Endodermal cell (in vitro differentiated cells): Measurements from ENCODE around the gene RYR3. TPM values are rescaled to one million over a fixed set of nuclear protein-coding genes. Genes with fewer than 3 reads are reported as not detected.

Experiments
- DNase-seq: peaks from one replicate; pipeline ENCODE4 v3.0.0-alpha.2; 2017
- H3K27ac ChIP-seq: 2 replicates; pipeline ENCODE4 v1.5.1; 2013; ENCODE audit warnings: mild to moderate bottlenecking, low read depth, low read length, moderate library complexity
- H3K27me3 ChIP-seq: 2 replicates; pipeline ENCODE4 v1.6.1; 2013; ENCODE audit warnings: mild to moderate bottlenecking, low read length, moderate library complexity; ENCODE audit not compliant: insufficient read depth, control insufficient read depth, poor library complexity, severe bottlenecking
- H3K36me3 ChIP-seq: 2 replicates; pipeline ENCODE4 v1.7.0; 2013; ENCODE audit warnings: mild to moderate bottlenecking, low read length, moderate library complexity; ENCODE audit not compliant: control insufficient read depth, insufficient read depth
- H3K4me1 ChIP-seq: one replicate; pipeline ENCODE4 v1.7.0; 2013; ENCODE audit warnings: low read length; ENCODE audit not compliant: control insufficient read depth, insufficient read depth
- H3K4me3 ChIP-seq: 2 replicates; pipeline ENCODE4 v1.5.1; 2013; ENCODE audit warnings: mild to moderate bottlenecking, low read length, moderate library complexity
- H3K9ac ChIP-seq: 2 replicates; pipeline ENCODE4 v1.6.1; 2013; ENCODE audit warnings: mild to moderate bottlenecking, low read length, moderate library complexity; ENCODE audit not compliant: poor library complexity, severe bottlenecking; ENCODE audit errors: extremely low read depth
- H3K9me3 ChIP-seq: 2 replicates; pipeline ENCODE4 v1.6.1; 2013; ENCODE audit warnings: mild to moderate bottlenecking, low read length, moderate library complexity; ENCODE audit not compliant: control insufficient read depth
- H3K27ac Mint-ChIP-seq: 2 replicates; pipeline ENCODE4 v1.8.0; 2020; ENCODE audit warnings: mixed read lengths
- H3K27me3 Mint-ChIP-seq: 2 replicates; pipeline ENCODE4 v1.8.0; 2021; ENCODE audit warnings: mild to moderate bottlenecking, mixed read lengths; ENCODE audit not compliant: insufficient read depth
- H3K36me3 Mint-ChIP-seq: 2 replicates; pipeline ENCODE4 v1.8.0; 2020; ENCODE audit warnings: low read depth, mixed read lengths
- H3K4me1 Mint-ChIP-seq: 2 replicates; pipeline ENCODE4 v1.8.0; 2020; ENCODE audit warnings: mixed read lengths
- H3K4me3 Mint-ChIP-seq: 2 replicates; pipeline ENCODE4 v1.8.0; 2020; ENCODE audit warnings: mild to moderate bottlenecking, moderate library complexity, mixed read lengths
- H3K9me3 Mint-ChIP-seq: 2 replicates; pipeline ENCODE4 v1.8.0; 2020; ENCODE audit warnings: mild to moderate bottlenecking, mixed read lengths
- WGBS, 2 experiments: methylation state at CpG; one replicate each; pipeline versions ENCODE4 v1.1.5 to v1.1.7; 2013; ENCODE audit warnings: missing lambda C conversion rate in 2 of 2, mixed read lengths in 1 of 2; ENCODE audit not compliant: insufficient coverage in 1 of 2, insufficient read length in 1 of 2; 5-methylcytosine and 5-hydroxymethylcytosine counted together
- total RNA-seq, 2 donors: library from RNA; stranded (reverse); fragmentation: NEBNext Ultra II Directional in 1 of 2; extraction: Animal tissue kit (Norgen Biotek cat#: 25700) in 1 of 2; gene quantifications; 2 replicates in 1 of 2; 3 replicates in 1 of 2; pipeline ENCODE4 v1.2.1, GENCODE V29; 2021
- TF ChIP-seq, protein P1 (sequence below): fragments of 200-600 bp; sonication (generic); conservative IDR thresholded peaks from 2 replicates; pipeline ENCODE4 v1.5.0; 2021; ENCODE audit warnings: antibody characterized with exemption, mild to moderate bottlenecking

The RYR3 gene
- total RNA-seq, 2 donors from 2014 or later: 0.71 to 1.4 TPM

DNA sequence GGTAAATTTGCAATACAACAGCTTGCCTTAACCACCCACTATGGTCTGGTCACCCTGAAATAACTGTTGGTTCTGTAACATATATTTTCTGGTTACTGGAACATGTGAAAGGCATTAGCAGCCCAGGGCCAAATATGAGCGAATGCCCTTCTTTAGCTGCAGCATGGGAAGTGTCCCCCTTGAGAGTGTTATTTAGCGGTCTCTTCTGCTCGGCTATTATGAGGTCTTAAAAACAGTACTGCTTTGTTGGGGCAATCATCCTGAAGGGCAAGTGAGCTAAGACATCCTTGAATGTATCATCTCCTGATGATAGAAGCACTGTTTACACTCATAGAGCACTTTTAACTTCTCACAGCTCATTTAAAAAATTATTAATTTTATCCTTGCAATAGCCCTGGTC lies 90.2 kb downstream of the RYR3 start:
- no peak overlapping the region for H3K27ac ChIP-seq
- 93 to 96% methylated on average over 3 of the region's 3 CpGs for WGBS, 2 experiments
- H3K4me3 ChIP-seq: no peak overlapping the region
- H3K4me1 ChIP-seq: no peaks in the 10 kb centered on the region
- H3K36me3 ChIP-seq: no peaks in the 10 kb centered on the region
- Mint-ChIP-seq H3K27ac (no peak overlapping the region), H3K27me3 (no peaks in the 10 kb centered on the region), H3K36me3 (no peaks in the 10 kb centered on the region), H3K4me1 (peaks cover 8% of the 10 kb centered on the region), H3K9me3 (no peaks in the 10 kb centered on the region), H3K4me3 (no peak overlapping the region)
- H3K9ac ChIP-seq: no peak overlapping the region
- TF ChIP-seq, protein P1, sequence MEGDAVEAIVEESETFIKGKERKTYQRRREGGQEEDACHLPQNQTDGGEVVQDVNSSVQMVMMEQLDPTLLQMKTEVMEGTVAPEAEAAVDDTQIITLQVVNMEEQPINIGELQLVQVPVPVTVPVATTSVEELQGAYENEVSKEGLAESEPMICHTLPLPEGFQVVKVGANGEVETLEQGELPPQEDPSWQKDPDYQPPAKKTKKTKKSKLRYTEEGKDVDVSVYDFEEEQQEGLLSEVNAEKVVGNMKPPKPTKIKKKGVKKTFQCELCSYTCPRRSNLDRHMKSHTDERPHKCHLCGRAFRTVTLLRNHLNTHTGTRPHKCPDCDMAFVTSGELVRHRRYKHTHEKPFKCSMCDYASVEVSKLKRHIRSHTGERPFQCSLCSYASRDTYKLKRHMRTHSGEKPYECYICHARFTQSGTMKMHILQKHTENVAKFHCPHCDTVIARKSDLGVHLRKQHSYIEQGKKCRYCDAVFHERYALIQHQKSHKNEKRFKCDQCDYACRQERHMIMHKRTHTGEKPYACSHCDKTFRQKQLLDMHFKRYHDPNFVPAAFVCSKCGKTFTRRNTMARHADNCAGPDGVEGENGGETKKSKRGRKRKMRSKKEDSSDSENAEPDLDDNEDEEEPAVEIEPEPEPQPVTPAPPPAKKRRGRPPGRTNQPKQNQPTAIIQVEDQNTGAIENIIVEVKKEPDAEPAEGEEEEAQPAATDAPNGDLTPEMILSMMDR: no peak
- DNase-seq: no peak
- H3K9me3 ChIP-seq: no peaks in the 10 kb centered on the region
- no peaks in the 10 kb centered on the region for H3K27me3 ChIP-seq

DNA sequence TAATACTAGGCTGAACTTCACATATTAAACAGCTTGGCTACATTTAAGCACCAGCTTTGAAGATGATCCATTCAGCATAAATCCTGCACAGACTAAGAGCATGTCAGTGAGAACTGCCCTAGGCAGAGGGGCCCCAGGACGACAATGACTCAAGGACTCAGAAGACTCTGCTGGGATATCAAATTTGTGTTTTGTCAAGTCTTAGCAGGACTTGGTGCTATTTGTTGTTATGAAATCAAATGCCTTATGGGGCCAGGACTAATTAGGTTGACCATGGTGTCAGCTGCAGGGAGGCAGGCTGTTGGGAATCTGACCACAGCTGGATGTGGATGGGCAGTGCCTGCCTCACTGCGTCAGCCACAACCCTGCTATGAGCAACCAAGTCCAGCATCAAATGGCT lies 91.8 kb downstream of the RYR3 start:
- Histone ChIP-seq H3K4me3 (no peak overlapping the region), H3K27me3 (no peaks in the 10 kb centered on the region), H3K9me3 (no peaks in the 10 kb centered on the region), H3K36me3 (no peaks in the 10 kb centered on the region), H3K27ac (no peak overlapping the region), H3K9ac (no peak overlapping the region), H3K4me1 (peaks cover 2% of the 10 kb centered on the region)
- Mint-ChIP-seq H3K27ac (no peak overlapping the region), H3K4me3 (no peak overlapping the region), H3K9me3 (no peaks in the 10 kb centered on the region), H3K27me3 (peaks cover 2% of the 10 kb centered on the region), H3K36me3 (no peaks in the 10 kb centered on the region), H3K4me1 (no peaks in the 10 kb centered on the region)
- 95 to 100% methylated on average over 1 to 2 of the region's 2 CpGs for WGBS, 2 experiments
- no peak for DNase-seq
- TF ChIP-seq, protein P1: no peak

DNA sequence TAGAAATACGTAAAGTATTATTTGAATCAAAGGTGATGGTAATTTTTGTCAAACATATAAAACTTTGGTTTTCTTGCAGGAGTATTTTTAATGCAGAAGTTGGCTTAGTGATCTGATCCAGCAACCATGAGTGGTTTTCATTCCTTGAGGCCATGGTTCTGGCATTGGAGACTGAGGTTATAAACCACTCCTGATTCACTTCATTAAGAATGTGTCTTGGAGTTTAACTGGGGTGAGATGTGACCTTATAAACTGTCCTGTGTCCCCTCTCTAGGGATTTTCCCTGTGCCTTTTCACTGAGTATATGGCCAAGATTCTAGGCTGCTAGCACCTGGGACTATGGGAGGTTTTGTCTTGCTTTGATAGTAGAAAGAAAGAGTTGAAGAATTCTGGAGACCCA lies 94.3 kb downstream of the RYR3 start:
- Histone ChIP-seq H3K27ac (no peak overlapping the region), H3K9ac (no peak overlapping the region), H3K4me3 (no peak overlapping the region), H3K4me1 (peaks cover 2% of the 10 kb centered on the region), H3K36me3 (no peaks in the 10 kb centered on the region), H3K9me3 (no peaks in the 10 kb centered on the region), H3K27me3 (no peaks in the 10 kb centered on the region)
- no peak for DNase-seq
- Mint-ChIP-seq H3K4me1 (no peaks in the 10 kb centered on the region), H3K36me3 (no peaks in the 10 kb centered on the region), H3K9me3 (no peaks in the 10 kb centered on the region), H3K27me3 (peaks cover 2% of the 10 kb centered on the region), H3K27ac (no peak overlapping the region), H3K4me3 (no peak overlapping the region)
- TF ChIP-seq, protein P1: no peak
- 89 to 100% methylated on average over 1 of the region's 1 CpG for WGBS, 2 experiments
